Amniotic stem cell (primary cell): ENCODE results near the gene GPI.

Experiments
- DNase-seq: peaks from one replicate; lab custom pipeline; 2025; lab: John Stamatoyannopoulos, UW

Gene GPI

DNA sequence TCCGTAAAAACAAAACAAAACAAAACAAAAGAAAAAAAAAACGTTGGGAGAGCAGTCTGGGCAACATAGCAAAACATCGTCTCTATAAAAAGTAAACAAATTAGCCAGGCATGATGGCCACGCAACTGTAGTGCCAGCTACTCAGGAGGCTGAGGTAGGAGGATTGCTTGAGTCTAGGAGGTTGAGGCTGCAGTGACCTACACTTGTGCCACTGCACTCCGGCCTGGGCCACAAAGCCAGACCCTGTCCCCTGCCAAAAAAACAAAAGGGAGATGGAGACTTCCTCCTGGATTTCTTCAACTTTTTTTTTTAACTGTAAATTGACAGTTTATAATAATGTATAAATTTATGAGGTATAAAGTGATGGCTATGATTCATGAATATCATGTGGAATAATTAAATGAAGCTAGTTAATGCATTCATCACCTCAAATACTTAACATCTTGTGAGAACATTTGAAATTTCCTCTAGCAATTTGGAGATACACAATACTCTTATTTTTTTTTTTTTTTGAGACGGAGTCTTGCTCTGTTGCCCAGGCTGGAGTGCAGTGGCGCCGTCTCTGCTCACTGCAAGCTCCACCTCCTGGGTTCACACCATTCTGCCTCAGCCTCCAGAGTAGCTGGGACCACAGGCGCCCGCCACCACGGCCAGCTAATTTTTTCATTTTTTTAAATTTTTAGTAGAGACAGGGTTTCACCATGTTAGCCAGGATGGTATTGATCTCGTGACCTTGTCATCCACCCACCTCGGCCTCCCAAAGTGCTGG is 41.1 kb downstream of the GPI start:
- DNase-seq, result no peak

GRCh38 chr19:34408411-34408810 is 43.4 kb downstream of the GPI start:
- DNase-seq, result no peak

- DNase-seq, result no peak
These were observed 44.5 kb downstream of the GPI start for GRCh38 chr19:34409189-34410164.

GRCh38 chr19:34411216-34411615 is 46.2 kb downstream of the GPI start:
- DNase-seq, result no peak

GRCh38 chr19:34416021-34416545 is 51.1 kb downstream of the GPI start:
- DNase-seq, result no peak

DNA sequence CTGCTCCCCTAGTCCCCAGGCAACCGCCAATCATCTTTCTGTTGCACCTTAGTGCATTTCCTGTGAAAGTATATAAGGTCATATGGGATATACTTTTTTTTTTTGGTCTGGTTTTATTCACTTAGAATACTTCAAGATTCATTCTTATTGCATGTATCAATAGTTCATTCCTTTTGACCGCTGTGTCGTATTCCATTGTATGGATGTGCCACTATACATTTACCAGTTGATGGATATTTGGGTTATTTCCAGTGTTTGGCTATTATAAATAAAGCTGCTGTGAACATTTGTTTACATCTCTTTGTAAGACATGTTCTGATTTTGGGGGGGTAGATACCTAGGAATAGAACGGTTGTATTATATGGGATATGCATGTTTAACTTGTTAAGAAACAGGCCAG is 53.3 kb downstream of the GPI start:
- no peak for DNase-seq

GRCh38 chr19:34426096-34426661 is 61.2 kb downstream of the GPI start:
- no peak for DNase-seq

DNA sequence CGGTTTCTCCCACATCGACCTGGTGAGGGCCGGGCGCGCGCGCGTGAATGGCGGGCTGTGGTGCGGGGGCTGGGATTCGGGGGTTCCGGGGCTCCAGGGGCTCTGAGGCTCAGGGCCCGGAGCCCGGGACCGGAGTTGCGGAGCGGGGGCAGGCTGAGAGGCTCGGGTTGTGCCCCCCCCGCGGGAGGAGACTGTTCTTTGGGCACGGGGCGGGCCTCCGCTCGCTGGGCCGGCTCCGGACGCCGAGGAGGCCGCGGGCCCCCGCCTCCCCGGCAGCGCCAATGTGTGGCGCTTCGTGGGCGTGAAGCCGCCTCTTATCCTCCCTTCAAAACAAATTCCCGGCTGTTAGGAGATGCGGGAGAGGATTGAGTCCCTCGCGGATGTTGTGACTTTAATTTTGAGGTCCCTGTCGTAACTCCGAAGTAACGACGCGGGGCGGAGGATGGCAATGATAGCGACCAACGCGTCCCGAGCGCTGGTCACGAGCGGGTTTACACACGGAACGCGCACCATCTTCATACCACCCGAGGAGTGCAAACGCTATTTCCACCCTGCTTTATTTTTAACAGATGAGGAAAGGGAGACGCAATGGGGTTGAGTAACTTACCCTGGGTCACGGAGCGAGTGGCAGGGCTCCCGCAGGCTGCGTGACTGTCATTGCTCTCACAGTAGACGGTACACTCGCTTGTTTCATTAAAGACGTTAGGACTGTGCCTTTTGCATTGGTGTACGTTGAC is 63.7 kb downstream of the GPI start:
- DNase-seq, result no peak

DNA sequence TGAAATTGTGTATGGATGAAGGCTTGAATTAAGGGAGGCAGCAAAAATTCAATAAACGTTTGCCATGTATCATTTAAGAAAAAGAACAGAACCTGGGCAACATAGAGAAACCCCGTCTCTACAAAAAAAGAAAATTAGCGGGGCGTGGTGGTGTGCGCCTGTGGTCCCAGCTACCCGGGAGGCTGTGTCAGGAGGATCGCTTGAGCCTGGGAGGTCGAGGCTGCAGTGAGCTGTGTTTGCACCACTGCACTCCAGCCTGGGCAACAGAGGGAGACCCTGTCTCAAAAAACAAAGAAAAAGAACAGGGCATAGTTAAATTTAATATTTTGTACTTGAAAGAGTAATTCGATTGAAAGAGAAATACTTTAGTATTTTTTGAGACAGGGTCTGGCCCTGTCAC is 64.6 kb downstream of the GPI start:
- no peak for DNase-seq

DNA sequence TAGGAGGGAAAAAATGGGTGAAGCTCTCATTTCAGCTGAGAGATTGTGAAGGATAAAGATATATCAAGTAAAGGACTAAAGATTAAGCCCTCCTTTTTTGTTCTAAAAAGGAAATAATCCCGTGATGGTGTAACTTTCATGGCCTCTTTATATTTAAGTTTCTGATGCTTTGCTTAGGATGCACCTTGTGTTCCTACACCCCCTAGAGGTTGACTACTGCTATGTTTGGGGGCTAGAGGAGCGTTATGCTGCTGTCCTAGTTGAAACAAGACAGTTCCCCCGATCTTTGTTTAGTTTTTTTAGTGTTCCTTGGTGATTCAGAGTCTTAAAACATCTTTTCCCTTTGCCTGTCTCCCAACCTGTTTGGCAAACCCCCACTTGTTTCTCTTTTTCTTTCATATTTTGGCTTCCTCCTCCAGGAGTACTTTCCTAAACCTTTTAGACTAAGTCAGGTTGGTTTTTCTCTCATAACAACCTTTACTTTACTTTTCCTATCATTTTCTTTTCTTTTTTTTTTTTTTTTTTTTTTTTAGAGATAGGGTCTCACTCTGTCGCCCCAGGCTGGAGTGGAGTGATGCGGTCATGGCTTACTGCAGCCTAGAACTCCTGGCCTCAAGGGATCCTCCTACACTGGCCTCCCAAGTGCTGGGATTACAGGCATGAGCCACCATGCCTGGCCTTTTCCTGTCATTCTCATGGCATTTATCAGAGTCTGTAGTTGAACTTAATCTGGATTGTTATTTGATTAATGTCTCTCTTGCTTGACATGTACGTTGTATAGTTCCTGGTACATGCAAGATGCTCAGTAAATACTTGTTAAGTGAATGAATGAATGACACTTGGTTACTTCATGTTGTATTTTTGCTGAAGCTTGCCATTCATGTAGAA is 66.0 kb downstream of the GPI start:
- DNase-seq, result no peak

DNA sequence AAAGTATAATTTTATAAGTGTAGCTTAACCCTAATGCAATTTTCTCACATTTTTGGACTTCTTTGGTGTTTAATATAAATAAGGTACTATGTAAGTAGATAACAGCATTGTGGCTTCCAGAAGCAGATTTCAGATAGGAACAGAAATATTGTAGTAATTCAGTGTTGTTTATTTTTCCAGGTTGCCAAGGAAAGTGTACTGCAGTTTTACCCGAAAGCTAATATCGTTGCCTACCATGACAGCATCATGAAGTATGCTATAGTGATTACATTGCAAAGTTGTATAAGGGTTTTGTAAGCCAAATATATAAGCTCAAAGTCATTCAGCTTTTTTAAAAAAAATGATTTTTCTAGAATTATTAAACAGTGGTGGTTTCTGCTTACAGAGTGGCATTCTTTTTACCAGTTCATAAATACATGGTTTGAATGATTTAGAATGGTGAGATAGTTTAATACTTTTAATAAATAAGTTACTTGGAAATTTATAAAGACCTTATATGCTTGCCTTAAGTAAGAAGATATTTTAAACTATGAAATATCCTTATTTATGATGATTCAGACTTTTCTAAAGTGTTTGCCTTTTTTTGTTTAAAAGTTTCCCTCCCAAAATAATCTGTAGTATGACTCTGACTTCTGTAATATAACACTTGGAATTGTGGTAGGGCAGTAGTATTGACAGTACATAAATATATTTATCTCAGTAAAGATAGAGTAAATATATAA is 66.8 kb downstream of the GPI start:
- no peak for DNase-seq

DNA sequence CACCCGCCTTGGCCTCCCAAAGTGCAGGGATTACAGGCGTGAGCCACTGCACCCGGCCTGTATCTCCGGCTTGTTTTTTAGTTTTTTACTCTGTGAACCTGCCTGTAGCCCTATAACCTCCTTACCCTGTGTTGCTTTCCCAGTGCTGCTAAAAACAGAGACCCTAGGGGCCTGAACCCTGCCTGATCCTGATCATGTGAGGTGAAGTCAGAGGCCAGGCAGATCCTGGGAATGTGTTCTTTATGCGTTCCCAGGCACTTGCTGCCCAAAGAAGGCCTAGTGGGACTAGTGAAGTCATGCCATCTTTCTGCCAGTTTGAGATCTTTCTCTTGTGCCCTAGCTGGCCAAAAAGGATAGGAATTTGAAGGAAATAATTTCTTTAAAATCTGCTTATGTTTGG is 67.8 kb downstream of the GPI start:
- DNase-seq, result no peak

GRCh38 chr19:34436716-34437115 is 71.7 kb downstream of the GPI start:
- DNase-seq, result no peak

DNA sequence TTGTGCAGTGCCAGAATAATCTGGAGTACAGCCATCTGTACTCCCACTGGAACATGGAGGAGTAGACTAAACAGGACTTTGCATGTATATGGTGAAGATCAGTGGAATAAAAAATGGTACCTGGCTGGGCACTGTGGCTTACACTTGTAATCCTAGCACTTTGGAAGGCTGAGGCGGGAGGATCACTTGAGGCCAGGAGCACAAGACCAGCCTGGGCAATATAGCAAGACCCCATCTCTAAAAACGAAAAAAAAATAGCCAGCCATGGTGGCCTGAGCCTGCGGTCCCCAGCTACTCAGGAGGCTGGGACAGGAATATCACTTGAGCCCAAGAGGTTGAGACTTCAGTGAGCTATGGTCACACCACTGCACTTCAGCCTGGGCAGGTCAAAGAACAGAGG is 83.2 kb downstream of the GPI start:
- no peak for DNase-seq
